Measurements from ENCODE around the gene LHPP.

DNA sequence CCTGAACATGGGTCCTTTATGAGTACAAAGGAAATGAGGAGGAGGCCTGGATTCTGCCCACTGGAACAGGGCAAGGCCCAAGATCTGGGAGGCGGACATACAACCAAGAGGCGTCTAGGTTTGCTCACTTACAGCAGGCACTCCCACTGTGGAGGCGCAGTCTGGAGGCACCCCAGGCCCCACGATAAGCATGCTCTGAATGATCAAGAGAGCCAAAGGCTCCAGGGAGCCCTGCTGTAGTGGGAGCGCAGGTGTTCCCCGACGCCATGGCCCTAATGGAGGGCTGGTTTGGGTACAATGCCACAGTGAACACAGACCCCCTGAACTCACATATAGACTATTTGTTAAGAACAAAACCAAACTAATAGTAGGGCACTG, 194.5 kb downstream of the LHPP start:
- no peak for TF ChIP-seq POLR2A (IDR thresholded peaks at IDR 0.05; ENCODE audit: low read depth, low read length)
- no peak for TF ChIP-seq POLR2AphosphoS5 (IDR thresholded peaks at IDR 0.05; ENCODE audit: low read depth, low read length)
- TF ChIP-seq POU2F2 (IDR thresholded peaks at IDR 0.05; ENCODE audit: low read depth, low read length): no peak
- no peak for TF ChIP-seq TAF1 (IDR thresholded peaks at IDR 0.05; ENCODE audit: low read depth, low read length)
- TF ChIP-seq SPI1 (IDR thresholded peaks at IDR 0.05; ENCODE audit: low read depth, low read length): no peak
